HG03442 (cell line): Measurements from ENCODE around the gene SLC39A3.
"Not testable (repeated sequence)": the region's sequence is repeated elsewhere in the genome, so short reads cannot be mapped to it uniquely, and the experiment has no call there.

Experiments
- ATAC-seq: cut with Tn5 transposase; IDR thresholded peaks from one replicate; pipeline ENCODE4 v1.9.1; 2021; ENCODE audit warnings: mild to moderate bottlenecking, moderate library complexity; ENCODE audit not compliant: unreplicated experiment

SLC39A3 gene

GRCh38 chr19:2723747-2724146 is 16.1 kb downstream of the SLC39A3 start:
- no peak for ATAC-seq

DNA sequence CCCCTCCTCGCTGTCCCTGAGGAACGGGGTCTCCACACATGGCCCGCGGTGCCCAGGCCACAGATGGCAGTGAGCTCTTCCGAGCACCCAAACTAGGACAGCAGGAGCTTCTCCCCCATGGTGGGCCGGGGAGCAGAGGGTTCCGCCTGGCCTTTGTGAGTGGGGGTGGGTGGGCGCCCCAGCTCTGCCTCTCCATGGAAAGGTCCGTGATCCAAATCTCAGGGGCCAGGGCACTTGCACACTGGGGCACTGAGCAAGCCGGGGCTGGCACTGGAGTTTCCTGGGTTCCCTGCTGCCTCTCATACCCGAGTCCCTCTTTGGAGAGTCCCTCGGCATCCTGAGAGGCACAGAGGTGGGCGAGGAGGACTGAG is 16.5 kb downstream of the SLC39A3 start:
- no peak for ATAC-seq

DNA sequence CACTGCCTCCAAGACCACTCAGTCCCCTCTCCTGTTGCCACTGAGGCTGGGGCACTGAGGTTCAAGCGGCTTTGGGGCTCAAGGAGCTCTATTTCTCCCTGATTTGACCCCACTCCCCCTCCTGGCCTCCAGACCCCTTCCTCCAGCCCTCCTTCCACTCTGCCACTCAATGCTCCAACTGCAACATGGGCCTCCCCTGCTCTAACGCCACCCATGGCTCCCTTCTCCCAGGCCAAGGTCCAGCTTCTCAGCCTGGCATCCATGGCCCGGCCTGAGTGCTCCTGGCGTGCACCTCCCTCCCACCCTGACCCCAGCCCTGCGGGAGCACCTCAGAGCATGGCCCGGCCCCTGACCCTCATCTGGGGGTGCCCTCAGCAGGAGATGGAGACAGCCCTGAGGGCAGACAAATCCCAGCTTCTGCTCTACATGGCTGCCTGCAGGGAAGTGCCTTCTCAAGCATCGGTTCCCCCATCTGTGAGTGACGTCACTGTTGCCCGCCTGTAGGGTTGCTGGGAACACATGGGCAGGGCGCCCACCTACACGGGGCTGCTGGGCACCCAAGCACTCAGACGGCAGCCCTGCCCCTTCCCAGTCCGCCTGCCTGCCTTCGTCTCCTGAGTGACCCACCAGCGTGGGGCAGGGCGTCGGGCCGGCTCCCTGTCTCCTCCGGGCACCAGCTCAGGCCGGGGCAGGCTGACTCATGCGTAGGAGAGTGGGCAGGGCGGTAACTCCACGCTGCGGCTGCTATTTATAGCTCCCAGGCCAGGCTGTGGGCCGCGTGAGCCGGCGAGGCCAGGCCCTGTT is 17.1 kb downstream of the SLC39A3 start:
- ATAC-seq, result no peak

GRCh38 chr19:2721570-2722540 is 18.0 kb downstream of the SLC39A3 start:
- no peak for ATAC-seq

- ATAC-seq, result no peak
Observed at GRCh38 chr19:2720777-2721569, 18.8 kb downstream of the SLC39A3 start, which contains the start of gene DIRAS1. DIRAS1 (minus strand) TSS chr19:2721372; CDS start chr19:2717806, 3,566 bp downstream.

DNA sequence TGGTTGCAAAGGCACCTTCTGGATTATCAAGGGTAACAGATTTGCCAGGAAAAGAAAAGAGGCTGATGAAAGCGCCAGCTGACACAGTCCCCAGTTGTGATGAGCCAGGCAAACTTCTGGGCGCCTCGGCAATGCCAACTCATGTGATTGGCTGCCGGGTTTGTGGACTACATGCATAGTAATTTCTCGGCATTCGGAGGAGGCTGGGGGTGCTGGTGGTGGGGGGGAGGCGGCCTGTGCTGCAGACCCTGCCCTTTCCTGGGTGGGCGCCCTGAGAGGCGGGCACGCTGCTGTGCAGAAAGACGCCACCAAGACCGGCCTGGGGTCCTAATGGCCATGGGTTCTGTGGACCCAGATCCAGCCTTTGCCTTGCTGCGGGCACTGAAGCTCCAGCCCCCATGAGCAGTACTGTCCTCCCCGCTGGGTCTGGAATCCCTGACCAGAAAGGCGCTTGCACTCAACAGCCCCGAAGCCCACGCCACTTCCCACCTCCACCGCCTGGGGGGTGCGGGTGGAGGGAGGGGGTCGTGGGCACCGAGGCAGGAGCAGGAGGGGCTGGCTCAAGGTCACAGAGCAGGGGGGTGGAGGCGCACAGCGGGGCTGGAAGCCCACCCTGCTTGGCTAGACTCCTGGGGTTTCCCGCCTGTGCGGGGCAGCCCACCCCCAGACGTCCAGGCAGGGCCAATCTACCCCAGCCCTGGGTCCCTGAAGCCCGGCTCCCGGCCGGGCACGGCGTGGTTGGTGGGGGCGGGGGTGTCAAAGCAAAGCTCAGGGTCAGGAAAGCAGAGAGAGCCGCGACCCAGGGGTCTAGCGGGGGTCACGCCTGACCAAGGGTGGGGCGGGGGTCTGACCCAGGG is 19.7 kb downstream of the SLC39A3 start:
- no peak for ATAC-seq

DNA sequence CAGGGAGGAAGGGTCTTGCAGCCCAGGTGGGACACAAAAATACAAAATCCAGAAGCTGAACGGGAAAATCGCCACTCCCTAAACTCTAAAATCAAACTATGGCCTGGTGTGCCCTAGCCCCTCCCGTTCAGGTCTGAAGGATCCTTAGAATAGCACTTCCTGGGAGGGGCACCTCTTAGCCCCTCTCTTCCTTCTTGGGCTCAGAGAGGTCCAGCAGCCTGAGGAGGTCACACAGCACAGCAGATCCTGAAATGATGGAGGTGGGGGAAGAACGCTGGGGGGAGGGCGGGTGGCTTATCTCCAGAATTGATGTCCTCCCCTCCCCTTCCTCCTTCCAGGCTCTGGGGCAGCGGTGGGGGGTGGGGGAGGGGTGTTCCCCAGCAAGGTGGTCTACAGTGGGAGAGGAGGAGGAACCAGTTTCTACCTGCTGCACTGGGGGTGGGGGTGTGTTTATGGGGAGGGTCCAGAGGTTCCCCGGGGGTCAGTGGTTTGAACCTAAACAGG is 20.5 kb downstream of the SLC39A3 start:
- no peak for ATAC-seq

- no peak for ATAC-seq
Observed at GRCh38 chr19:2717638-2718541, 21.9 kb downstream of the SLC39A3 start.

GRCh38 chr19:2716722-2717637 is 22.8 kb downstream of the SLC39A3 start:
- no peak for ATAC-seq

- no peak for ATAC-seq
Observed at GRCh38 chr19:2716275-2716650, 23.6 kb downstream of the SLC39A3 start.

GRCh38 chr19:2715470-2716274 is 24.1 kb downstream of the SLC39A3 start:
- no peak for ATAC-seq

DNA sequence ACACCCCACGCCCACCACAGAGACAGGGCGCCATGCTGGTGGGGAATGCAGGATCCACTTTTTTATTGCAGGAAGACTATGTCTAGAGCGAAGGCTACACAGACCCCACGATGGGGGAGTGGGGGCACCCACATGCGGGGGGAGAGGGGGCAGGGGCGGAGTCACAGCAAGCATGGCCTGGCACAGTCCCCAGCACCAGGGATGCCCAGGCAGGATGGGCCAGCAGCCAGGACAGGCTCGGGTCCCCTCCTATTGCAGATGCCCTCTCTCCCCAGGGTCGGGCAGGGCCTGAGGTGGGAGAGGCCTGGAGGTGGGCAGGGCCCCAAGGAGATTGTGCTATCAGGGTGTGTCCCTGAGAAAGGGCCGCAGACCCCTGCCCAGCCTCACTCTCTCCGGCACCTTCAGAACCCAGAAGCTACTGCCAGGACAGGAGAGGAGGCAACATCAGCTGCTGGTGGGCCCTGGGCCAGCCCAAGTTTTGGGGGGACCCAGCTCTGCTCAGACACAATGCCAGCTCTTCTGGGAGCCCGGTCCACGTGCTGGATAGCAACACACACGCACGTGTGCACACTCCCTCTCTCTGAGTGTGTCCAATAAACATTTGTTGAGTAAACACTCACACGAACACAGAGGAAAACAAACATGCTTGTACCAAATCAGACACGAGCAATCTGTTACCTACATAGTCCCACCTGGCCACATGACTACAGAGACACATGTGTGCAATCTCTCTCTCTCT is 25.1 kb downstream of the SLC39A3 start:
- ATAC-seq, result no peak

GRCh38 chr19:2714102-2714501 is 25.7 kb downstream of the SLC39A3 start:
- ATAC-seq, result not testable (repeated sequence)

- not testable (repeated sequence) for ATAC-seq
Observed at GRCh38 chr19:2713170-2713569, 26.6 kb downstream of the SLC39A3 start.

DNA sequence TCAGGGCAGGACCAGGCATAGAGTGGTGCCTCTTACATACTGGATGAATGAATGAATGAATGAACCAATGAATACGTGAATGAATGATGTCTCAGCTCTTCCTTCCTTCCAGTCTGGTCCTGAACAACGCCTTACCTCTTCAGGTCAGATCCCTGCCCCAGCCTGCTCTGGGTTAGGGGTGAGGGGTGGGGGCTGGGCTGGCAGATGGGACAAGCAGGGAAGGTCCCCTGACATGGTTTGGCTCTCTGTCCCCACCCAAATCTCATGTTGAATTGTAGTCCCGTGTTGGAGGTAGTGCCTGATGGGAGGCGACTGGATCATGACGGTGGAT is 28.0 kb downstream of the SLC39A3 start:
- ATAC-seq, result no peak

GRCh38 chr19:2711172-2711874 is 28.5 kb downstream of the SLC39A3 start:
- no peak for ATAC-seq
